K562 (cell line): ENCODE data around the gene FRAT1. TPM values are rescaled to one million over a fixed set of nuclear protein-coding genes. Genes with fewer than 3 reads are reported as not detected.

ENCODE experiments used
- BRF1 ChIP-seq: IDR thresholded peaks from 3 replicates; pipeline ENCODE4 v1.6.1; 2011; ENCODE audit warnings: borderline replicate concordance, mild to moderate bottlenecking; ENCODE audit not compliant: insufficient read length; ENCODE audit errors: extremely low read depth
- ELF1 ChIP-seq: fragments of 200-800 bp; sonication (Bioruptor generic); IDR thresholded peaks from 2 replicates; pipeline ENCODE4 v1.6.1; 2016; ENCODE audit warnings: missing genetic modification characterization, missing compliant biosample characterization
- EP400 ChIP-seq: fragments of 450-650 bp; IDR thresholded peaks from 2 replicates; pipeline ENCODE4 v1.6.1; 2017; ENCODE audit warnings: antibody characterized with exemption, mild to moderate bottlenecking, moderate library complexity
- KDM4B ChIP-seq, 2 experiments: fragments of 450-650 bp in 1 of 2; sonication (generic) in 1 of 2; IDR thresholded peaks; 2 replicates each; pipeline ENCODE4 v1.6.1; 2016 to 2017; ENCODE audit warnings: borderline replicate concordance in 2 of 2, antibody characterized with exemption in 1 of 2, low read depth in 1 of 2, mild to moderate bottlenecking in 1 of 2
- KLF13 ChIP-seq: fragments of 450-650 bp; IDR thresholded peaks from 2 replicates; pipeline ENCODE4 v1.6.1; 2016; ENCODE audit warnings: missing genetic modification characterization, low read depth, mild to moderate bottlenecking, missing compliant biosample characterization, moderate library complexity, borderline replicate concordance
- NFYB ChIP-seq: IDR thresholded peaks from 2 replicates; pipeline ENCODE4 v1.6.1; 2011; ENCODE audit warnings: mild to moderate bottlenecking, moderate library complexity; ENCODE audit not compliant: insufficient read length; ENCODE audit errors: extremely low read depth
- RBM22 ChIP-seq: fragments of 200-400 bp; formaldehyde crosslinking; IDR thresholded peaks from 2 replicates; pipeline ENCODE4 v1.6.1; 2018; ENCODE audit warnings: low read length, low read depth; ENCODE audit not compliant: poor library complexity, severe bottlenecking
- WHSC1 ChIP-seq: IDR thresholded peaks from one replicate; pipeline ENCODE4 v1.6.1; 2012; ENCODE audit warnings: low read length, control low read depth, inconsistent platforms
- ZNF143 ChIP-seq: sonication (generic); formaldehyde crosslinking; IDR thresholded peaks from 2 replicates; pipeline ENCODE4 v1.9.0; 2022; ENCODE audit warnings: mild to moderate bottlenecking, missing genetic modification reagents
- polyA plus RNA-seq, 8 experiments: library from polyadenylated mRNA; depleted of rRNA in 4 of 8; stranded (reverse) in 5 of 8; unstranded in 3 of 8; fragments of >200 nt; fragmentation: Nextera tagmentation in 2 of 8; fragmentation: Illumina TruSeq in 1 of 8; extraction: Ambion mirVana in 2 of 8; extraction: Trizol in 1 of 8; gene quantifications; 2 replicates each; pipeline versions ENCODE4 v1.2.1 to v1.2.3, GENCODE V29; 2011 to 2014; ENCODE audit warnings: inconsistent platforms in 1 of 8, missing spikeins in 1 of 8
- total RNA-seq, 7 experiments: library from RNA; depleted of rRNA in 6 of 7; stranded (reverse); fragments of >200 nt in 6 of 7; fragmentation: Illumina TruSeq in 2 of 7; extraction: Trizol in 2 of 7; gene quantifications; 2 replicates each; pipeline versions ENCODE4 v1.2.1 to v1.2.3, GENCODE V29; 2011 to 2021; ENCODE audit warnings: low replicate concordance in 1 of 7
- TF ChIP-seq, protein P1 (sequence below), 2 experiments: fragments of 250-450 bp in 1 of 2; fragments of 450-650 bp in 1 of 2; sonication (Bioruptor Pico) in 1 of 2; IDR thresholded peaks; 2 replicates each; pipeline versions ENCODE4 v1.6.1 to v1.8.0; 2016 to 2021; ENCODE audit warnings: mild to moderate bottlenecking in 2 of 2, moderate library complexity in 2 of 2, missing compliant biosample characterization in 1 of 2, missing genetic modification characterization in 1 of 2
- TF ChIP-seq, protein P2 (sequence below): fragments of 250-450 bp; sonication (Bioruptor Pico); IDR thresholded peaks from 2 replicates; pipeline ENCODE4 v1.8.0; 2021; ENCODE audit warnings: mild to moderate bottlenecking, moderate library complexity
- TF ChIP-seq, protein P3 (sequence below): fragments of 250-450 bp; sonication (Bioruptor Pico); IDR thresholded peaks from 2 replicates; pipeline ENCODE4 v1.8.0; 2021; ENCODE audit warnings: moderate library complexity, mild to moderate bottlenecking, inconsistent platforms
- TF ChIP-seq, protein P4 (sequence below), 2 experiments: IDR thresholded peaks in 1 of 2; conservative IDR thresholded peaks in 1 of 2; 2 replicates each; pipeline ENCODE4 v1.6.1; 2016; ENCODE audit warnings: low read depth in 2 of 2, mild to moderate bottlenecking in 1 of 2, missing compliant biosample characterization in 1 of 2, missing genetic modification characterization in 1 of 2, moderate library complexity in 1 of 2
- TF ChIP-seq, protein P5 (sequence below): fragments of 250-450 bp; sonication (Bioruptor Pico); IDR thresholded peaks from 2 replicates; pipeline ENCODE4 v1.5.0; 2021; ENCODE audit warnings: mild to moderate bottlenecking, borderline replicate concordance
- TF ChIP-seq, protein P6 (sequence below): fragments of 250-450 bp; sonication (Bioruptor Pico); IDR thresholded peaks from 2 replicates; pipeline ENCODE4 v1.5.0; 2021

The FRAT1 gene
- total and polyA plus RNA-seq, 9 of the 15 experiments (the other 6 are each of a cell fraction or from before 2014, with no cell fraction given) = 0.11 to 4.6 (median 1.4) TPM

DNA sequence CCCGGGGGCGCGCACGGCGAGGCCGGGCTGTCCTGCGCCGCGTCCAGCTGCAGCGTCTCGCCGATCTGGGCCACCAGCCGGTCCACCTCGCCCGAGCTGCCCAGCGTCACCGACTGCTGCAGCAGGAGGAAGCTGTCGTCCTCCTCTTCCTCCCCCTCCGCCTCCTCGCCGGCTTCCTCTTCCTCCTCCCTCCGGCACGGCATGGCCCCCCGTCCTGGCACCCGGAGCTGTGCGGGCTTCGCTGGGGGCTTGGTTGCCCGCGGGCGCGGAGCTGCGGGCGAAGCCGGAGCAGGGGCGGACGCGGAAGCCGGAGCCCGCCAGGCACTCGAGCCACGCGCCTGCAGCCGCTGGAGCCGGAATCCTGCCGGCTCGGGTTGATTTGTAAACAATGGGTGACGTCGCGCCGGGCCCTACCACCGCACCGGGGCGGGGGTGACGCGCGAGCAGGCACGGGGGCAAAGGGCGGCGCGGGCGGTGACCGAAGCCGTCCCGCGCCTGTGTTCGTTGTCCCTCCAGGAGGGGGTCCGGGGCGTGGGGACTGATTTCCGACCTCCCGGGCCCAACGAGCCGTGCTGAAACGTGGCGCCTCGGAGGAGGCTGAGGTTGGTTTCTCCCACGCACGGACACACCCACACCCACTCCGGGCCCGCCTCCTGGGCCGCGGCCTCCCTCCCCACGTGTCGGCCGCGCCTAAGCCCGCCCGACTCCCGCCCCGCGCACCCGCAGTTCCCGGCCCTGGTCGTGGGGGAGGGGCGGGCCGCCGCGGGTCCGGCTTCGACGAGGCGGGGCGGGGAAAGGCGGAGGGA, 15.5 kb downstream of the FRAT1 start, which contains the start of gene FRAT2 (continued):
- TF ChIP-seq ZNF143 (CRISPR knock-in tag) (no peak), WHSC1 (no peak), RBM22 (no peak), ELF1 (tag) (peak; percentile 41; the same call in 1 of the 2 replicates), EP400 (peak; percentile 85), KLF13 (tag) (peak; percentile 73), KDM4B (IDR thresholded peaks at IDR 0.05; ENCODE audit: borderline replicate concordance in 2 of 2, low read depth in 1 of 2) (no peak), NFYB (no peak), BRF1 (no peak)
- TF ChIP-seq, protein P1, sequence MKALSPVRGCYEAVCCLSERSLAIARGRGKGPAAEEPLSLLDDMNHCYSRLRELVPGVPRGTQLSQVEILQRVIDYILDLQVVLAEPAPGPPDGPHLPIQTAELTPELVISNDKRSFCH (CRISPR knock-in tag; IDR thresholded peaks at IDR 0.05) = no peak
- TF ChIP-seq, protein P1 (tag; IDR thresholded peaks at IDR 0.05) = no peak
- TF ChIP-seq, protein P2, sequence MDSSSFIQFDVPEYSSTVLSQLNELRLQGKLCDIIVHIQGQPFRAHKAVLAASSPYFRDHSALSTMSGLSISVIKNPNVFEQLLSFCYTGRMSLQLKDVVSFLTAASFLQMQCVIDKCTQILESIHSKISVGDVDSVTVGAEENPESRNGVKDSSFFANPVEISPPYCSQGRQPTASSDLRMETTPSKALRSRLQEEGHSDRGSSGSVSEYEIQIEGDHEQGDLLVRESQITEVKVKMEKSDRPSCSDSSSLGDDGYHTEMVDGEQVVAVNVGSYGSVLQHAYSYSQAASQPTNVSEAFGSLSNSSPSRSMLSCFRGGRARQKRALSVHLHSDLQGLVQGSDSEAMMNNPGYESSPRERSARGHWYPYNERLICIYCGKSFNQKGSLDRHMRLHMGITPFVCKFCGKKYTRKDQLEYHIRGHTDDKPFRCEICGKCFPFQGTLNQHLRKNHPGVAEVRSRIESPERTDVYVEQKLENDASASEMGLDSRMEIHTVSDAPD (CRISPR knock-in tag) = no peak
- TF ChIP-seq, protein P3, sequence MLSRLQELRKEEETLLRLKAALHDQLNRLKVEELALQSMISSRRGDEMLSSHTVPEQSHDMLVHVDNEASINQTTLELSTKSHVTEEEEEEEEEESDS = no peak
- TF ChIP-seq, protein P4, sequence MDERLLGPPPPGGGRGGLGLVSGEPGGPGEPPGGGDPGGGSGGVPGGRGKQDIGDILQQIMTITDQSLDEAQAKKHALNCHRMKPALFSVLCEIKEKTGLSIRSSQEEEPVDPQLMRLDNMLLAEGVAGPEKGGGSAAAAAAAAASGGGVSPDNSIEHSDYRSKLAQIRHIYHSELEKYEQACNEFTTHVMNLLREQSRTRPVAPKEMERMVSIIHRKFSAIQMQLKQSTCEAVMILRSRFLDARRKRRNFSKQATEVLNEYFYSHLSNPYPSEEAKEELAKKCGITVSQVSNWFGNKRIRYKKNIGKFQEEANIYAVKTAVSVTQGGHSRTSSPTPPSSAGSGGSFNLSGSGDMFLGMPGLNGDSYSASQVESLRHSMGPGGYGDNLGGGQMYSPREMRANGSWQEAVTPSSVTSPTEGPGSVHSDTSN (CRISPR knock-in tag; IDR thresholded peaks at IDR 0.05; ENCODE audit: low read depth) = no peak
- TF ChIP-seq, protein P4 (tag; conservative IDR thresholded peaks at IDR 0.05; ENCODE audit: low read depth) = no peak
- TF ChIP-seq, protein P5, sequence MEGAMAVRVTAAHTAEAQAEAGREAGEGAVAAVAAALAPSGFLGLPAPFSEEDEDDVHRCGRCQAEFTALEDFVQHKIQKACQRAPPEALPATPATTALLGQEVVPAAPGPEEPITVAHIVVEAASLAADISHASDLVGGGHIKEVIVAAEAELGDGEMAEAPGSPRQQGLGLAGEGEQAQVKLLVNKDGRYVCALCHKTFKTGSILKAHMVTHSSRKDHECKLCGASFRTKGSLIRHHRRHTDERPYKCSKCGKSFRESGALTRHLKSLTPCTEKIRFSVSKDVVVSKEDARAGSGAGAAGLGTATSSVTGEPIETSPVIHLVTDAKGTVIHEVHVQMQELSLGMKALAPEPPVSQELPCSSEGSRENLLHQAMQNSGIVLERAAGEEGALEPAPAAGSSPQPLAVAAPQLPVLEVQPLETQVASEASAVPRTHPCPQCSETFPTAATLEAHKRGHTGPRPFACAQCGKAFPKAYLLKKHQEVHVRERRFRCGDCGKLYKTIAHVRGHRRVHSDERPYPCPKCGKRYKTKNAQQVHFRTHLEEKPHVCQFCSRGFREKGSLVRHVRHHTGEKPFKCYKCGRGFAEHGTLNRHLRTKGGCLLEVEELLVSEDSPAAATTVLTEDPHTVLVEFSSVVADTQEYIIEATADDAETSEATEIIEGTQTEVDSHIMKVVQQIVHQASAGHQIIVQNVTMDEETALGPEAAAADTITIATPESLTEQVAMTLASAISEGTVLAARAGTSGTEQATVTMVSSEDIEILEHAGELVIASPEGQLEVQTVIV (CRISPR knock-in tag) = no peak
- TF ChIP-seq, protein P6, sequence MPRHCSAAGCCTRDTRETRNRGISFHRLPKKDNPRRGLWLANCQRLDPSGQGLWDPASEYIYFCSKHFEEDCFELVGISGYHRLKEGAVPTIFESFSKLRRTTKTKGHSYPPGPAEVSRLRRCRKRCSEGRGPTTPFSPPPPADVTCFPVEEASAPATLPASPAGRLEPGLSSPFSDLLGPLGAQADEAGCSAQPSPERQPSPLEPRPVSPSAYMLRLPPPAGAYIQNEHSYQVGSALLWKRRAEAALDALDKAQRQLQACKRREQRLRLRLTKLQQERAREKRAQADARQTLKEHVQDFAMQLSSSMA (CRISPR knock-in tag) = no peak
